GM23338 (cell line): ENCODE data around the gene TNNI2. TPM values are rescaled to one million over a fixed set of nuclear protein-coding genes. Genes with fewer than 3 reads are reported as not detected.
A peak's percentile ranks its signal among the peaks of the same experiment; 100 is the strongest.

Source experiments
- ATAC-seq: fragments of 200-7000 bp; cut with Tn5 transposase; 3 replicates; pipeline ENCODE4 v1.9.1; 2020
- DNase-seq: peaks from one replicate; pipeline ENCODE4 v3.0.0-alpha.2; 2015; ENCODE audit warnings: low spot score
- H2AFZ ChIP-seq: fragments of 200-600 bp; sonication (generic); 2 replicates; pipeline ENCODE4 v1.8.0; 2016; ENCODE audit warnings: antibody characterized with exemption, mild to moderate bottlenecking, moderate library complexity
- H3F3A ChIP-seq: fragments of 200-600 bp; sonication (generic); replicated peaks from 2 replicates; pipeline ENCODE4 v1.8.0; 2017; ENCODE audit warnings: antibody characterized with exemption, mixed run types, low read depth
- H3K27ac ChIP-seq: fragments of 200-600 bp; sonication (generic); 2 replicates; pipeline ENCODE4 v1.6.1; 2016; ENCODE audit warnings: low read depth
- H3K27me3 ChIP-seq: fragments of 200-600 bp; sonication (generic); 2 replicates; pipeline ENCODE4 v1.8.0; 2016; ENCODE audit warnings: mild to moderate bottlenecking, mixed run types, moderate library complexity; ENCODE audit not compliant: insufficient read depth
- H3K36me3 ChIP-seq: fragments of 200-600 bp; sonication (generic); 2 replicates; pipeline ENCODE4 v1.8.0; 2016; ENCODE audit warnings: mild to moderate bottlenecking; ENCODE audit not compliant: insufficient read depth
- H3K4me1 ChIP-seq: fragments of 200-600 bp; sonication (generic); 2 replicates; pipeline ENCODE4 v1.8.0; 2016; ENCODE audit warnings: mild to moderate bottlenecking, moderate library complexity; ENCODE audit not compliant: insufficient read depth
- H3K4me2 ChIP-seq: fragments of 200-600 bp; sonication (generic); 2 replicates; pipeline ENCODE4 v1.7.1; 2017; ENCODE audit warnings: mixed run types
- H3K4me3 ChIP-seq: fragments of 200-600 bp; sonication (generic); 2 replicates; pipeline ENCODE4 v1.6.1; 2016; ENCODE audit warnings: mixed run types
- H3K79me2 ChIP-seq: fragments of 200-600 bp; sonication (generic); replicated peaks from 2 replicates; pipeline ENCODE4 v1.8.0; 2017; ENCODE audit warnings: mild to moderate bottlenecking; ENCODE audit not compliant: insufficient read depth
- H3K9me2 ChIP-seq: fragments of 200-600 bp; sonication (generic); 2 replicates; pipeline ENCODE4 v1.8.0; 2017; ENCODE audit not compliant: insufficient read depth
- H4K20me1 ChIP-seq: fragments of 200-600 bp; sonication (generic); replicated peaks from 2 replicates; pipeline ENCODE4 v1.8.0; 2017; ENCODE audit warnings: mild to moderate bottlenecking; ENCODE audit not compliant: insufficient read depth
- H3K27ac Mint-ChIP-seq: 2 replicates; pipeline ENCODE4 v1.8.0; 2020; ENCODE audit warnings: inconsistent platforms, mild to moderate bottlenecking, moderate library complexity, mixed read lengths
- H3K27me3 Mint-ChIP-seq: 3 replicates; pipeline ENCODE4 v1.8.0; 2022; ENCODE audit warnings: low read depth, mild to moderate bottlenecking, moderate library complexity, mixed read lengths, inconsistent platforms; ENCODE audit not compliant: insufficient read depth, poor library complexity
- H3K36me3 Mint-ChIP-seq: 3 replicates; pipeline ENCODE4 v1.8.0; 2021; ENCODE audit warnings: low read depth, mild to moderate bottlenecking, inconsistent platforms, moderate library complexity, mixed read lengths
- H3K4me1 Mint-ChIP-seq: 3 replicates; pipeline ENCODE4 v1.8.0; 2020; ENCODE audit warnings: mild to moderate bottlenecking, inconsistent platforms, mixed read lengths
- H3K4me3 Mint-ChIP-seq: 3 replicates; pipeline ENCODE4 v1.8.0; 2021; ENCODE audit warnings: moderate library complexity, mild to moderate bottlenecking, inconsistent platforms, mixed read lengths
- H3K9me3 Mint-ChIP-seq: 3 replicates; pipeline ENCODE4 v1.8.0; 2020; ENCODE audit warnings: moderate library complexity, mild to moderate bottlenecking, inconsistent platforms, mixed read lengths
- CTCF ChIP-seq, 2 experiments: fragments of 200-600 bp in 1 of 2; sonication (generic) in 1 of 2; conservative IDR thresholded peaks; 2 replicates each; pipeline versions ENCODE4 v1.5.1 to v1.6.1; 2016 to 2017; ENCODE audit warnings: antibody characterized with exemption in 2 of 2, low read depth in 2 of 2, mild to moderate bottlenecking in 2 of 2, moderate library complexity in 1 of 2
- EZH2phosphoT487 ChIP-seq: fragments of 200-600 bp; sonication (generic); IDR thresholded peaks from one replicate; pipeline ENCODE4 v1.8.1; 2018; ENCODE audit warnings: antibody characterized with exemption; ENCODE audit not compliant: unreplicated experiment
- JUNB ChIP-seq: IDR thresholded peaks from one replicate; pipeline ENCODE4 v1.6.1; 2016; ENCODE audit warnings: antibody characterized with exemption; ENCODE audit not compliant: unreplicated experiment
- NANOG ChIP-seq: IDR thresholded peaks from 2 replicates; pipeline ENCODE4 v1.6.1; 2016; ENCODE audit warnings: antibody characterized with exemption, borderline replicate concordance
- REST ChIP-seq: IDR thresholded peaks from one replicate; pipeline ENCODE4 v1.6.1; 2018; ENCODE audit warnings: antibody characterized with exemption; ENCODE audit not compliant: unreplicated experiment
- STAT1 ChIP-seq: IDR thresholded peaks from one replicate; pipeline ENCODE4 v1.6.1; 2016; ENCODE audit warnings: antibody characterized with exemption; ENCODE audit not compliant: unreplicated experiment
- ZNF114 ChIP-seq: fragments of 250-450 bp; sonication (Bioruptor Pico); IDR thresholded peaks from 2 replicates; pipeline ENCODE4 v1.5.0; 2020; ENCODE audit warnings: mild to moderate bottlenecking, moderate library complexity
- polyA plus RNA-seq: library from polyadenylated mRNA; unstranded; fragments of >200 nt; fragmentation: Nextera tagmentation; extraction: Ambion mirVana; gene quantifications from 2 replicates; pipeline ENCODE4 v1.2.1, GENCODE V29; 2016
- total RNA-seq: library from RNA; depleted of rRNA; stranded (reverse); fragments of >200 nt; shearing (Covaris generic); gene quantifications from 2 replicates; pipeline ENCODE4 v1.2.3, GENCODE V29; 2014

TNNI2 gene
- total and polyA plus RNA-seq, 2 experiments from 2014 or later = not detected

GRCh38 chr11:1825785-1826451 lies 12.9 kb upstream of the TNNI2 start (continued):
- no peak for TF ChIP-seq REST
- TF ChIP-seq CTCF (conservative IDR thresholded peaks at IDR 0.05; ENCODE audit: low read depth in 2 of 2) = no peak
- no peak for TF ChIP-seq JUNB
- TF ChIP-seq STAT1 = no peak
- TF ChIP-seq NANOG = no peak
- no peak for TF ChIP-seq ZNF114 (CRISPR knock-in tag)
- TF ChIP-seq EZH2phosphoT487 = no peak

GRCh38 chr11:1826552-1827094 lies 12.2 kb upstream of the TNNI2 start:
- Histone ChIP-seq H3K79me2 (no peaks in the 10 kb centered on the region), H3K4me3 (no peak overlapping the region), H4K20me1 (no peaks in the 10 kb centered on the region), H2AFZ (no peak overlapping the region), H3K27ac (no peak overlapping the region), H3K27me3 (no peaks in the 10 kb centered on the region), H3K4me1 (no peaks in the 10 kb centered on the region), H3F3A (no peaks in the 10 kb centered on the region), H3K9me2 (no peaks in the 10 kb centered on the region), H3K4me2 (no peak overlapping the region), H3K36me3 (no peaks in the 10 kb centered on the region)
- Mint-ChIP-seq H3K4me1 (no peaks in the 10 kb centered on the region), H3K27ac (no peak overlapping the region), H3K4me3 (no peak overlapping the region), H3K27me3 (peaks cover 11% of the 10 kb centered on the region), H3K9me3 (no peaks in the 10 kb centered on the region; the same call in 2 of the 3 replicates), H3K36me3 (no peaks in the 10 kb centered on the region)
- ATAC-seq (peak; percentile 34), DNase-seq (peak; percentile 63)
- TF ChIP-seq STAT1 (no peak), CTCF (conservative IDR thresholded peaks at IDR 0.05; ENCODE audit: low read depth in 2 of 2) (peak; percentile 36 to 59), REST (no peak)
